Activated T-helper 17 cell treated with anti-CD3 and anti-CD28 coated beads, Interleukin-2, amount 50 U/mL, for 72 hours (primary cell): ENCODE results near the gene CST6. TPM values are rescaled to one million over a fixed set of nuclear protein-coding genes. Genes with fewer than 3 reads are reported as not detected.

Experiments
- ATAC-seq: fragments of 150-1000 bp; cut with Tn5 transposase; replicated peaks from 2 replicates; pipeline ENCODE4 v1.10.0; 2021; ENCODE audit warnings: mild to moderate bottlenecking, moderate library complexity
- H3K27ac Mint-ChIP-seq: one replicate; pipeline ENCODE4 v1.8.0; 2022; ENCODE audit warnings: mixed read lengths
- H3K27me3 Mint-ChIP-seq: one replicate; pipeline ENCODE4 v1.8.0; 2022; ENCODE audit warnings: mixed read lengths
- H3K36me3 Mint-ChIP-seq: one replicate; pipeline ENCODE4 v1.8.0; 2022; ENCODE audit warnings: low read depth, mild to moderate bottlenecking, mixed read lengths
- H3K4me1 Mint-ChIP-seq: one replicate; pipeline ENCODE4 v1.8.0; 2022; ENCODE audit warnings: mixed read lengths
- H3K4me3 Mint-ChIP-seq: one replicate; pipeline ENCODE4 v1.8.0; 2022; ENCODE audit warnings: mild to moderate bottlenecking, mixed read lengths
- H3K9me3 Mint-ChIP-seq: one replicate; pipeline ENCODE4 v1.8.0; 2022; ENCODE audit warnings: mixed read lengths
- total RNA-seq, 2 donors: library from RNA; stranded (reverse); gene quantifications; one replicate each; pipeline ENCODE4 v1.2.3, GENCODE V29; 2022

Gene CST6
- total RNA-seq, 2 donors from 2014 or later = 0.37 TPM; not detected in 1

- peaks cover 44% of the 10 kb centered on the region for H3K36me3 Mint-ChIP-seq
- peaks cover 4% of the 10 kb centered on the region for H3K4me1 Mint-ChIP-seq
- no peaks in the 10 kb centered on the region for H3K9me3 Mint-ChIP-seq
- no peak overlapping the region for H3K4me3 Mint-ChIP-seq
- no peak overlapping the region for H3K27ac Mint-ChIP-seq
- no peaks in the 10 kb centered on the region for H3K27me3 Mint-ChIP-seq
- no peak for ATAC-seq
Observed at GRCh38 chr11:65979261-65979759, 32.5 kb upstream of the CST6 start.

- H3K27ac Mint-ChIP-seq = no peak overlapping the region
- H3K27me3 Mint-ChIP-seq = no peaks in the 10 kb centered on the region
- no peaks in the 10 kb centered on the region for H3K9me3 Mint-ChIP-seq
- no peak overlapping the region for H3K4me3 Mint-ChIP-seq
- peaks cover 25% of the 10 kb centered on the region for H3K36me3 Mint-ChIP-seq
- ATAC-seq = no peak
- H3K4me1 Mint-ChIP-seq = no peaks in the 10 kb centered on the region
Observed at GRCh38 chr11:65981101-65981740, 30.6 kb upstream of the CST6 start.

- H3K36me3 Mint-ChIP-seq = peaks cover 15% of the 10 kb centered on the region
- no peaks in the 10 kb centered on the region for H3K9me3 Mint-ChIP-seq
- H3K4me1 Mint-ChIP-seq = no peaks in the 10 kb centered on the region
- H3K27me3 Mint-ChIP-seq = no peaks in the 10 kb centered on the region
- H3K27ac Mint-ChIP-seq = no peak overlapping the region
- no peak overlapping the region for H3K4me3 Mint-ChIP-seq
- ATAC-seq = no peak
Observed at GRCh38 chr11:65981972-65982823, 29.6 kb upstream of the CST6 start.

GRCh38 chr11:65982824-65983588, 28.8 kb upstream of the CST6 start:
- H3K27ac Mint-ChIP-seq = no peak overlapping the region
- no peak for ATAC-seq

GRCh38 chr11:65983589-65983987, 28.2 kb upstream of the CST6 start:
- Mint-ChIP-seq H3K4me1 (no peaks in the 10 kb centered on the region), H3K36me3 (peaks cover 9% of the 10 kb centered on the region), H3K9me3 (no peaks in the 10 kb centered on the region), H3K27me3 (no peaks in the 10 kb centered on the region), H3K27ac (no peak overlapping the region), H3K4me3 (no peak overlapping the region)
- no peak for ATAC-seq

More at GRCh38 chr11:65982824-65983588, 28.8 kb upstream of the CST6 start:
- H3K4me1 Mint-ChIP-seq = no peaks in the 10 kb centered on the region
- no peak overlapping the region for H3K4me3 Mint-ChIP-seq
- no peaks in the 10 kb centered on the region for H3K9me3 Mint-ChIP-seq
- H3K36me3 Mint-ChIP-seq = peaks cover 9% of the 10 kb centered on the region
- H3K27me3 Mint-ChIP-seq = no peaks in the 10 kb centered on the region

- peak overlapping the region; percentile 36 for H3K27ac Mint-ChIP-seq
- no peak overlapping the region for H3K4me3 Mint-ChIP-seq
- peaks cover 14% of the 10 kb centered on the region for H3K36me3 Mint-ChIP-seq
- H3K9me3 Mint-ChIP-seq = no peaks in the 10 kb centered on the region
- H3K27me3 Mint-ChIP-seq = no peaks in the 10 kb centered on the region
- no peaks in the 10 kb centered on the region for H3K4me1 Mint-ChIP-seq
- no peak for ATAC-seq
Observed at GRCh38 chr11:65987336-65987735, 24.5 kb upstream of the CST6 start.

GRCh38 chr11:65988791-65989592, 22.8 kb upstream of the CST6 start:
- no peaks in the 10 kb centered on the region for H3K9me3 Mint-ChIP-seq
- ATAC-seq = peak; percentile 100
- peak overlapping the region; percentile 27 for H3K27ac Mint-ChIP-seq
- H3K4me3 Mint-ChIP-seq = no peak overlapping the region
- no peaks in the 10 kb centered on the region for H3K27me3 Mint-ChIP-seq
- H3K36me3 Mint-ChIP-seq = peaks cover 14% of the 10 kb centered on the region
- no peaks in the 10 kb centered on the region for H3K4me1 Mint-ChIP-seq

- no peak overlapping the region for H3K4me3 Mint-ChIP-seq
- no peaks in the 10 kb centered on the region for H3K27me3 Mint-ChIP-seq
- no peaks in the 10 kb centered on the region for H3K4me1 Mint-ChIP-seq
- no peaks in the 10 kb centered on the region for H3K9me3 Mint-ChIP-seq
- H3K27ac Mint-ChIP-seq = no peak overlapping the region
- no peak for ATAC-seq
- H3K36me3 Mint-ChIP-seq = peaks cover 41% of the 10 kb centered on the region
Observed at GRCh38 chr11:65992056-65992455, 19.8 kb upstream of the CST6 start.

GRCh38 chr11:65997286-65997685, 14.5 kb upstream of the CST6 start:
- Mint-ChIP-seq H3K4me1 (peaks cover 6% of the 10 kb centered on the region), H3K36me3 (peaks cover 77% of the 10 kb centered on the region), H3K27me3 (no peaks in the 10 kb centered on the region), H3K4me3 (no peak overlapping the region), H3K9me3 (no peaks in the 10 kb centered on the region), H3K27ac (no peak overlapping the region)
- ATAC-seq = no peak

- H3K4me1 Mint-ChIP-seq = peaks cover 6% of the 10 kb centered on the region
- peak; percentile 86 for ATAC-seq
- no peaks in the 10 kb centered on the region for H3K27me3 Mint-ChIP-seq
- H3K4me3 Mint-ChIP-seq = peak within 1 kb of the TSS; percentile 100
- no peaks in the 10 kb centered on the region for H3K9me3 Mint-ChIP-seq
- H3K36me3 Mint-ChIP-seq = peaks cover 88% of the 10 kb centered on the region
- H3K27ac Mint-ChIP-seq = peak within 1 kb of the TSS; percentile 99
Observed at GRCh38 chr11:66001942-66002647, 9.7 kb upstream of the CST6 start, which contains the start of the genes BANF1 and EIF1AD. BANF1 (plus strand) TSS chr11:66002503; CDS start chr11:66003251, 748 bp downstream. EIF1AD (minus strand) TSS chr11:66002157; CDS start chr11:66000389, 1,768 bp downstream.

GRCh38 chr11:66002648-66003225, 9.1 kb upstream of the CST6 start:
- H3K9me3 Mint-ChIP-seq = no peaks in the 10 kb centered on the region
- ATAC-seq = peak; percentile 83
- H3K36me3 Mint-ChIP-seq = peaks cover 82% of the 10 kb centered on the region
- H3K27me3 Mint-ChIP-seq = no peaks in the 10 kb centered on the region
- peaks cover 6% of the 10 kb centered on the region for H3K4me1 Mint-ChIP-seq
- peak overlapping the region; percentile 100 for H3K4me3 Mint-ChIP-seq
- peak overlapping the region; percentile 99 for H3K27ac Mint-ChIP-seq

GRCh38 chr11:66003291-66003690, 8.5 kb upstream of the CST6 start:
- peak overlapping the region; percentile 100 for H3K4me3 Mint-ChIP-seq
- H3K27ac Mint-ChIP-seq = peak overlapping the region; percentile 99
- no peaks in the 10 kb centered on the region for H3K9me3 Mint-ChIP-seq
- peaks cover 5% of the 10 kb centered on the region for H3K4me1 Mint-ChIP-seq
- ATAC-seq = no peak
- no peaks in the 10 kb centered on the region for H3K27me3 Mint-ChIP-seq
- peaks cover 76% of the 10 kb centered on the region for H3K36me3 Mint-ChIP-seq

GRCh38 chr11:66004186-66004585, 7.6 kb upstream of the CST6 start:
- Mint-ChIP-seq H3K36me3 (peaks cover 67% of the 10 kb centered on the region), H3K4me1 (no peaks in the 10 kb centered on the region), H3K9me3 (no peaks in the 10 kb centered on the region), H3K27me3 (no peaks in the 10 kb centered on the region), H3K27ac (no peak overlapping the region), H3K4me3 (peak overlapping the region; percentile 100)
- ATAC-seq = no peak
